ENCODE data around the gene TPD52L2.
A peak's percentile ranks its signal among the peaks of the same experiment; 100 is the strongest.
"Not testable (repeated sequence)": the region's sequence is repeated elsewhere in the genome, so short reads cannot be mapped to it uniquely, and the experiment has no call there.

TPD52L2 gene

GRCh38 chr20:63876489-63877036 lies 11.5 kb downstream of the TPD52L2 start:
- DNase-seq (ENCODE audit: insufficient read length, low spot score) (no peak), FAIRE-seq (no peak)

GRCh38 chr20:63877755-63878470 lies 12.8 kb downstream of the TPD52L2 start:
- FAIRE-seq = no peak
- DNase-seq (ENCODE audit: insufficient read length, low spot score) = no peak

GRCh38 chr20:63878899-63879663 lies 14.0 kb downstream of the TPD52L2 start:
- DNase-seq (ENCODE audit: insufficient read length, low spot score) (no peak), FAIRE-seq (no peak)

DNA sequence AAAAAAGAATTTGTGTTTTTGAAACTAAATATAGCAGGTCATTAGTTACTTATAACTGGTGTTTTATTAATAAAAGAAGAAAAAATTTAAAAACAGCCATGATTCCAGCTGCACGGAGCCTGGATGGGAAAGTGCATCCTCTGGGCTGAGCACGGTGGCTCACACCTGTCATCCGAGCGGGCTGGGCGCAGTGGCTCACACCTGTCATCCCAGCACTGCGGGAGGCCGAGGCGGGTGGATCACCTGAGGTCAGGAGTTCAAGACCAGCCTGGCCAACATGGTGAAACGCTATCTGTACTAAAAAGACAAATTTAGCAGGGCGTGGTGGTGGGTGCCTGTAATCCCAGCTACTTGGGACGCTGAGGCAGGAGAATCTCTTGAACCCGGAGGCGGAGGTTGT lies 15.8 kb downstream of the TPD52L2 start:
- DNase-seq (ENCODE audit: insufficient read length, low spot score) = not testable (repeated sequence)
- peak; percentile 67 for FAIRE-seq

GRCh38 chr20:63881451-63882226 lies 16.6 kb downstream of the TPD52L2 start:
- DNase-seq (ENCODE audit: insufficient read length, low spot score) = no peak
- FAIRE-seq = peak; percentile 46

GRCh38 chr20:63882257-63883200 lies 17.5 kb downstream of the TPD52L2 start:
- FAIRE-seq = peak; percentile 69
- DNase-seq (ENCODE audit: insufficient read length, low spot score) = no peak

DNA sequence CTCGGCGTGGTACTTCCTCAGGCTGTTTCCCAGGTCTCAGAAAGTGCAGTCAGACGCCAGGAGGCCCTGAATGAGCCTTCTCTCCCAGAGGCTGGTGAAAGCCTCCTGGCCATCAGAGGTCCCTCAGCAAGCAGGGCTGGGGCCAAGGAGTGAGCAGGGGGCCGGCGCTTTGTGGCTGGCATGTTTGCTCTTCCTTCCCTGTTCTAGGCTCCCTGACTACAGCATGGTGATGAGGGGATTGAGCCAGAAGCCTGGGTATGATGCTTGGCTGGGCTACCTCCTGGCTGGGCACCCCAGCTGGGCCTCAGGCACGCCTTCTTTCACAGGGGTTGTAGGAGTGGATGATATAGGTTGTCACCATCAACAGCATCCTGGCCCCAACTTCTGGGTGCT lies 18.1 kb downstream of the TPD52L2 start:
- DNase-seq (ENCODE audit: insufficient read length, low spot score) = no peak
- no peak for FAIRE-seq

GRCh38 chr20:63884506-63885263 lies 19.6 kb downstream of the TPD52L2 start:
- DNase-seq (ENCODE audit: insufficient read length, low spot score) (no peak), FAIRE-seq (peak; percentile 79)

DNA sequence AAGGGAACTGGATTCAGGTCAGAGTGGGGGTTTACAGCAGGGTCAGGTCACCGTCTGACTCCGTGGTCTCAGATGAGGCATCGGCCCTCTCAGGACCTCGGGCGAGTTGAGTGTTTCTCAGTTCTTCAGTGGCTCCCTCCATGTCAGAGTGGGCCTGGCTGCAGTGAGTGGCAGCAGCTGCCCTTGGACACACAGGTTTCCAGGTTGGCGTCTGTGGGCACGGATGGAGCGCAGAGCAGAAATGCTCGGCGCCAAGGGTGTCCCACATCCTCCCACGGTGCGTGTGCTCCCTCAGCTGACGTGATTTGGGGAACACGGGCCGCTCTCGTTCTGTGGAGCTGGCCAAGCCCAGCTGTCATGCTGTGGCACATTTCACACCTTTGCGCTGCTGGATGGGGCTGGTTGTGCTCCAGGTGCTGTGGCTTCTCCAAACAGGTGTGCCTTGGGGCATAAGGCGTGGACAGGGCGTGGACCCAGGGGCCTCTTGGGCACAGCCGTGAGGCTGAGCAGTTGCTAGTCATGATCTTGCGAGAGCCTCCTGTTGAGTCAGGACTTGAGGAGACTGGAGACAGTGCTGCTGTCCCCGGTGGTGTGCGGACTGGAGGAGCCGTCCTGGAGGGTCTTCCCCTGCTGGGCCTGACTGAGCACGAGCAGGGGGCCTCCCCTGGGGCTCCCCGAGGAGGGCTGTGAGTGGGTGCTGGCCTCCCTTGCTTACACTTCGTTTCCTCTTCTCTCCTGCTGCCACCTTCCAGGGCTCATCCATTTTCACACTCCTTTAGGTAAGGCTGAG lies 20.4 kb downstream of the TPD52L2 start:
- peak; percentile 92 for FAIRE-seq
- DNase-seq (ENCODE audit: insufficient read length, low spot score) = no peak

- DNase-seq (ENCODE audit: insufficient read length, low spot score) = no peak
- no peak for FAIRE-seq
These were observed 21.0 kb downstream of the TPD52L2 start for GRCh38 chr20:63886054-63886419.

GRCh38 chr20:63886921-63887320 lies 21.9 kb downstream of the TPD52L2 start:
- no peak for DNase-seq (ENCODE audit: insufficient read length, low spot score)
- no peak for FAIRE-seq

- FAIRE-seq (peak; percentile 54), DNase-seq (ENCODE audit: insufficient read length, low spot score) (no peak)
These were observed 24.5 kb downstream of the TPD52L2 start for GRCh38 chr20:63889241-63890200.

DNA sequence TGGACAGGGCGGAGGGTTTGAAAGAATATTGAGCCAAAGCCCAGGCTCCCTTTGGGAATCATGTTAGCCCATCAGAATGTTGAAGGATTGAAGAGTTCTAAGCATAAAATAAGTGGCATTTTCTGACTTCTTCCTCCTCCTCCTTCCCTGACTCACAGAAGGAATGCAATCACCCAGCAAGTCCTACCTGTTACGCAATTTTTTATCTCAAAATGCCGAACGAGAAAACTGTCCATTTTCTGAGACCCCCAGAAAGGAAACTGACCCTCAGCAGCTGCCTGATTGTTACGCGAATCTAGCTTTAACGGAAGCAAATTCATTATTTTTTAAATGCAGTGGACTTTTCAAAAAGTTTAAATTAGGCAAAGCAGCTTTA lies 25.1 kb downstream of the TPD52L2 start:
- no peak for DNase-seq (ENCODE audit: insufficient read length, low spot score)

DNA sequence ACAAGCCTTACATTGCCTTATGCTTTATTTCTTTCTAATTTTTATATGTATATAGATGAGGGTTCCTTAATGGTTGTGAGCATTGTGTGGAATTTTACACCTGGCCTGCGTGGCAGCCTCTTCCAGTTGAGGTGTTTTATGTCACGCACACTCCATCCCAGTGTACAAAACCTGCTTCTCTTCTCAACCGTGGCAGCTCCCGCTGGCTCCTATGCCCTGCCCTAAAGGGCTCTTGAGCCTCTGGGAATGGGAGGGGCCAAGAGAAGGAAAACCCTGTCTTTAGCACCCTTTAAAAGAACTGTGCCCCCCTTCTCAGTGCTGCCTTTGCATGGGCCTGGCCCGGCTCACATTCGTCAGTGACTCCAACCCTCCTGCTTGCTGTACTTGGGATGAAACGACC lies 25.5 kb downstream of the TPD52L2 start:
- no peak for DNase-seq (ENCODE audit: insufficient read length, low spot score)
- no peak for FAIRE-seq

More for the DNA sequence above, 25.1 kb downstream of the TPD52L2 start:
- no peak for FAIRE-seq

- DNase-seq (ENCODE audit: insufficient read length, low spot score) (no peak), FAIRE-seq (no peak)
These were observed 26.3 kb downstream of the TPD52L2 start for GRCh38 chr20:63891061-63892002.

GRCh38 chr20:63892402-63892801 lies 27.3 kb downstream of the TPD52L2 start:
- FAIRE-seq = no peak
- DNase-seq (ENCODE audit: insufficient read length, low spot score) = no peak
